Stimulated activated CD4-positive, alpha-beta T cell treated with anti-CD3 and anti-CD28 coated beads, Interleukin-1b, Interleukin-23, amount 100 ng/mL, for 48 hours (primary cell): ENCODE results near the gene LDLR.
"Not testable (repeated sequence)": the region's sequence is repeated elsewhere in the genome, so short reads cannot be mapped to it uniquely, and the experiment has no call there.

Experiments used
- DNase-seq: peaks from one replicate; pipeline ENCODE4 v3.0.0-alpha.2; 2020

LDLR gene

GRCh38 chr19:11108746-11109145, 19.5 kb downstream of the LDLR start:
- no peak for DNase-seq

DNA sequence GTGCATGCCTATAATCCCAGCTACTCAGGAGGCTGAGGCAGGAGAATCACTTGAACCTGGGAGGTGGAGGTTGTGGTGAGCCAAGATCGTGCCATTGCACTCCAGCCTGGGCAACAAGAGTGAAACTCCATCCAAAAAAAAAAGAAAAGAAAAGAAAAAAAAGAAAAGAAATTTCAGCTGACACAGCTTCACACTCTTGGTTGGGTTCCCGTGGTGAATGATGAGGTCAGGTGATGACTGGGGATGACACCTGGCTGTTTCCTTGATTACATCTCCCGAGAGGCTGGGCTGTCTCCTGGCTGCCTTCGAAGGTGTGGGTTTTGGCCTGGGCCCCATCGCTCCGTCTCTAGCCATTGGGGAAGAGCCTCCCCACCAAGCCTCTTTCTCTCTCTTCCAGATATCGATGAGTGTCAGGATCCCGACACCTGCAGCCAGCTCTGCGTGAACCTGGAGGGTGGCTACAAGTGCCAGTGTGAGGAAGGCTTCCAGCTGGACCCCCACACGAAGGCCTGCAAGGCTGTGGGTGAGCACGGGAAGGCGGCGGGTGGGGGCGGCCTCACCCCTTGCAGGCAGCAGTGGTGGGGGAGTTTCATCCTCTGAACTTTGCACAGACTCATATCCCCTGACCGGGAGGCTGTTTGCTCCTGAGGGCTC, 22.0 kb downstream of the LDLR start:
- DNase-seq = no peak

DNA sequence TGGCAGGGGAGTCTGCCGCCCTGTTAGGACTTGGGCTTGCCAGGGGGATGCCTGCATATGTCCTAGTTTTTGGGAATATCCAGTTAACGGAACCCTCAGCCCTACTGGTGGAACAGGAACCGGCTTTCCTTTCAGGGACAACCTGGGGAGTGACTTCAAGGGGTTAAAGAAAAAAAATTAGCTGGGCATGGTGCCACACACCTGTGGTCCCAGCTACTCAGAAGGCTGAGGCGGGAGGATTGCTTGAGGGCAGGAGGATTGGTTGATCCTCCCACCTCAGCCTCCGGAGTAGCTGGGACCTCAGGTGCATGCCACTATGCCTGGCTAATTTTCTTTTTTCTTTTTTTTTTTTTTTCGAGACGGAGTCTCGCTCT, 22.5 kb downstream of the LDLR start:
- no peak for DNase-seq

DNA sequence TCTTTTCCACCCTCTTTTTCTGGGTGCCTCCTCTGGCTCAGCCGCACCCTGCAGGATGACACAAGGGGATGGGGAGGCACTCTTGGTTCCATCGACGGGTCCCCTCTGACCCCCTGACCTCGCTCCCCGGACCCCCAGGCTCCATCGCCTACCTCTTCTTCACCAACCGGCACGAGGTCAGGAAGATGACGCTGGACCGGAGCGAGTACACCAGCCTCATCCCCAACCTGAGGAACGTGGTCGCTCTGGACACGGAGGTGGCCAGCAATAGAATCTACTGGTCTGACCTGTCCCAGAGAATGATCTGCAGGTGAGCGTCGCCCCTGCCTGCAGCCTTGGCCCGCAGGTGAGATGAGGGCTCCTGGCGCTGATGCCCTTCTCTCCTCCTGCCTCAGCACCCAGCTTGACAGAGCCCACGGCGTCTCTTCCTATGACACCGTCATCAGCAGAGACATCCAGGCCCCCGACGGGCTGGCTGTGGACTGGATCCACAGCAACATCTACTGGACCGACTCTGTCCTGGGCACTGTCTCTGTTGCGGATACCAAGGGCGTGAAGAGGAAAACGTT, 24.0 kb downstream of the LDLR start:
- no peak for DNase-seq

DNA sequence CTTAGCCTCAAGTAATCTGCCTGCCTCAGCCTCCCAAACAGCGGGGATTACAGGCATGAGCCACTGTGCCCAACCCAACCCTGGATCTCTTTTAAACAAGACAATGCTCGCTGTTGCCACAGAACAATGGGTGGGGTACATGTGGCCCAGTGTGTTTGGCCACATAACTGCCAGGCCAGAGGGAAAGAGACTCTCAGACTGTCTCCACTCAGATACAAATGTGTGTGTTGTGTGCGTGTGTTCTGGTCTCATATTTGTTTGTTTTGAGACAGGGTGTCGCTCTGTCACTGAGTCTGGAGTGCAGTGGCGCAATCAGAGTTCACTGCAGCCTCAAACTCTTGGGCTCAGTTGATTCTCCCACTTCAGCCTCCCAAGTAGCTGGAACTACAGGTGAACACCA, 25.8 kb downstream of the LDLR start:
- no peak for DNase-seq

- no peak for DNase-seq
These were observed 26.7 kb downstream of the LDLR start for GRCh38 chr19:11115895-11116446.

- no peak for DNase-seq
These were observed 27.2 kb downstream of the LDLR start for GRCh38 chr19:11116507-11116906.

DNA sequence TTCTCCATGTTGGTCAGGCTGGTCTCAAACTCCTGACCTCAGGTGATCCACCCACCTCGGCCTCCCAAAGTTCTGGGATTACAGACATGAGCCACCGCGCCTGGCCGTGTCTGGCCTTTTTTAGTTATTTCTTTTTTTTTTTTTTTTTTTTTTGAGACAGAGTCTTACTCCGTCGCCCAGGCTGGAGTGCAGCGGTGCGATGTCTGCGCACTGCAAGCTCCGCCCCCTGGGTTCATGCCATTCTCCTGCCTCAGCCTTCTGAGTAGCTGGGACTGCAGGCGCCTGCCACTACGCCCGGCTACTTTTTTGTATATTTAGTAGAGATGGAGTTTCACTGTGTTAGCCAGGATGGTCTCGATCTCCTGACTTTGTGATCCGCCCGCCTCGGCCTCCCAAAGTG, 32.7 kb downstream of the LDLR start:
- not testable (repeated sequence) for DNase-seq

GRCh38 chr19:11123114-11123513, 33.9 kb downstream of the LDLR start:
- DNase-seq = no peak

- not testable (repeated sequence) for DNase-seq
These were observed 34.9 kb downstream of the LDLR start for GRCh38 chr19:11124157-11124556.

- DNase-seq = peak; percentile 74
These were observed 36.9 kb downstream of the LDLR start for GRCh38 chr19:11125994-11126685.

DNA sequence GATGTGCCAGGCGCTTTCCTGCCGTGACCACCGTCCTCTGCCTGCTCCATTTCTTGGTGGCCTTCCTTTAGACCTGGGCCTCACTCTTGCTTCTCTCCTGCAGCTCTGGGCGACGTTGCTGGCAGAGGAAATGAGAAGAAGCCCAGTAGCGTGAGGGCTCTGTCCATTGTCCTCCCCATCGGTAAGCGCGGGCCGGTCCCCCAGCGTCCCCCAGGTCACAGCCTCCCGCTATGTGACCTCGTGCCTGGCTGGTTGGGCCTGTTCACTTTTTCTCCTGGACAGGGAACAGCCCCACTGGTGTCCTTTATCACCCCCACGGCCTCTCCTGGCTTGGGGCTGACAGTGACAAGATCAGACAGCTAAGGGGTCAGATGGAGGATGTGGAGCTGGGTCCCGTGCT, 38.6 kb downstream of the LDLR start:
- DNase-seq = no peak

- peak; percentile 65 for DNase-seq
These were observed 41.7 kb downstream of the LDLR start for GRCh38 chr19:11130824-11131455.

- DNase-seq = no peak
These were observed 42.2 kb downstream of the LDLR start for GRCh38 chr19:11131471-11131870.

- DNase-seq = no peak
These were observed 47.3 kb downstream of the LDLR start for GRCh38 chr19:11136400-11137101.

DNA sequence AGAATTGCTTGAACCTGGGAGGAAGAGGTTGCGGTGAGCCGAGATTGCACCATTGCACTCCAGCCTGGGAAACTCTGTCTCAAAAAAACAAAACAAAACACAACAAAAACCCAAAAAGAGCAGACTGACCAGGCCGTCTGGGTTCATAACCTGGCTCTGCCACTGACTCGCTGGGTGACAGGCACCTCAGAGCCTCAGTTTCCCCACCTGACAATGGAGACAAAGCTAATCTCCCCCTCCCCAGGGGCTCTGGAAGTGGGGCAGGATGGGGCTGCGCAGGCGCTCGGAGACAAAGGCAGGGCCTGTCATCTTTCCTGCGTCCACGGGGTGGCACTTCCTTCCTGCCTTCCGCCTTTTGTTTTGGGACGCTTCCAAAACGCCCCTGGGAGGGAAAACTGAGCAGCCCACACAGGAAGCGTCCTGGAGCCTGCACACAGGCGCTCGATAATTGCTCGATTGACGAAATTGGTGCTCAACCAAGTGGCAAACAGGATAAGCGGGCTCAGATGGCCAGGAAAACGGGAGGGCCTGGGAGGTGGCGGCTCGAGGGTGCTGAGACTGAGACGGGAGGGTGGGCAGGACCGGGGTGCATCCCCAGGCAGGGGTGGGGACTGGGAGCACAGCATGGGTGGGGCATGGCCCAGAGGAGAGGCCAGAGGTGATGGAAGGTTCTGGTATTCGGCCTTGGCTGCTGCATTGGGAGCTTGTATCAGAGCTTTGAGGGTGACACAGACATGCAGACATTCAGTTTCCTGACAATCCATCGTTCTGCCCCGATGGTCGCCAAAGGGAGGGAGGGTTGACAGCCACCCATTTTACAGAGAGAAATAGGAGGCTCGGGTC, 48.5 kb downstream of the LDLR start:
- peak; percentile 44 for DNase-seq

DNA sequence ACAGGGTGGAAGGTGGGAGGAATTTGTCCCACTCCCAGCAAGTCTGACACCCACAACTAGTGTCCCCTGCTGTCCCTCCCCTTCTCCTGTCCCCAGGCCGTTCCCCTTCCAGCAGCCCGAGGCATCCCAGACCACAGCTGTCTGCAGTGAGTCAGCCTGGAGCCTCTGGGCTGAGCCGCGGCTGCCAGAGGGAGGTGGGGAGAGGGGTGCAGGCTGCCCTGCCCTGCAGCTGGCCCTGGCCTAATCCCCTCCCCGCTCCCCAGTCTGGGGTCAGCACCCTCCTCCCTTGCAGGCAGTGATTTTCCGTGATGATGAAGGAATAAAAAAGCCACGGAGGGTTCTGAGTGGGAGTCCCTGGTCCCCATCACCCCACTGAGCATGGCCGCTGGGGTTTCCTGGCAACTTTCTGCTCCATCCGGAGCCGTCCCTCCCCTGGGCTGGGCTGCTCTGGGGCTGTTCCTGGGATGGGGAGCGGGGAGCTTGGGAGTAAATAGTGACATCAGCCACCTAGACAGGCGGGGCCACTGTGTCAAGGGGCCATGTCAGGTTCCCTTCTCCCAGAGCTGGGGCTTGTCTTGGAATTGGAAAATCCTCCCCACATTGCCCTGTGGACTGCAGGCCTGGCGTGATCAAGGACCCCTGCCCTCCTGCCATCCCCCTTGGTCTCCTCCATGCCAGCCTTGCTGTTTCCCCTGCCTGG, 49.5 kb downstream of the LDLR start:
- DNase-seq = no peak

GRCh38 chr19:11140023-11140538, 50.8 kb downstream of the LDLR start:
- DNase-seq = not testable (repeated sequence)

- no peak for DNase-seq
These were observed 51.6 kb downstream of the LDLR start for GRCh38 chr19:11140896-11141295.

DNA sequence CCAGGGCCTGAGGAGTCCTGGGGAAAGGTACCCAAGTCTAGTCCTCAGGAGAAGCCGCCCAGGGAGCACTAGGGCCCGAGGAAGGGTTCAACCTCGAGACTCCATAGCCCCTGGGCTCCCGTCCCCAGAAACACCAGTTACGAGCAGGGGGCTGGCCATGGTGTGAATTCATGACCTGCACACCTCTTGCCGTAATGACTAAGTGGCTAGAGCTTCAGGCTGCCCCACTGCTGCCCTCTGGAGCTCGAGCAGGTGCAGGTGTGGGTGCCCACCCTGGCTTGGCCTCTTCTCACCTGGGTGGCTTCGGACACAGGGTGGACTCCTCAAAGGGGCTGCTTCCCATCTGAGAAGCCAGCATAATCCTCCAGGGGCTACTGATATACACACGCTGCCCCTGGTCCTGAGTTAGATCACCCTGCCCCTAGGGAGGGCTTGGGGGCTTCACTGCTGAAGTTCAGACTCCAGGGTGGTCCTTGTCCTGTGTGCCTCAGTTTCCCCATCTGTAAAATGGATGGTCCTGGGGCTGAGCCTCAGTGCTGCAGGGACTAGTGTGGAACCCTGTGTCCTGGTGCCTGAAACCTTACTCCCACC, 52.8 kb downstream of the LDLR start:
- no peak for DNase-seq
